Lower leg skin (tissue), 4 donors: Measurements from ENCODE around the gene C6orf118. TPM values are rescaled to one million over a fixed set of nuclear protein-coding genes. Genes with fewer than 3 reads are reported as not detected.

Experiments used
- DNase-seq, 2 donors: peaks; one replicate each; pipeline ENCODE4 v3.0.0-alpha.2; 2019; ENCODE audit warnings: low spot score in 2 of 2
- H3K4me3 ChIP-seq: fragments of 200-600 bp; sonication (generic); 2 replicates; pipeline ENCODE4 v1.5.1; 2017; ENCODE audit warnings: mild to moderate bottlenecking, low read depth; ENCODE audit not compliant: poor library complexity, severe bottlenecking
- POLR2A ChIP-seq, 2 donors: fragments of 450-650 bp; IDR thresholded peaks; one replicate each; pipeline ENCODE4 v1.6.1; 2016 to 2017; ENCODE audit warnings: antibody characterized with exemption in 2 of 2, mild to moderate bottlenecking in 1 of 2, moderate library complexity in 1 of 2
- WGBS, 2 donors: methylation state at CpG; one replicate each; pipeline ENCODE4 v1.1.5; 2018; 5-methylcytosine and 5-hydroxymethylcytosine counted together
- intact Hi-C: fragments of 100-400 bp; cut with DNase I; formaldehyde crosslinking; loops from one replicate; pipeline ENCODE4 v1.15.0; 2023; ENCODE audit warnings: low total_unique reads
- total RNA-seq, 4 donors: library from RNA; depleted of rRNA; stranded (reverse); fragments of >200 nt; gene quantifications; one replicate each; pipeline ENCODE4 v1.1.0, GENCODE V29; 2016
- TF ChIP-seq, protein P1 (sequence below), 3 donors: fragments of 450-650 bp; IDR thresholded peaks; one replicate each; pipeline ENCODE4 v1.5.1; 2016; ENCODE audit warnings: antibody characterized with exemption in 3 of 3, mild to moderate bottlenecking in 3 of 3, moderate library complexity in 2 of 3

Gene C6orf118
- total RNA-seq, 4 donors from 2014 or later = not detected

- TF ChIP-seq, protein P1, sequence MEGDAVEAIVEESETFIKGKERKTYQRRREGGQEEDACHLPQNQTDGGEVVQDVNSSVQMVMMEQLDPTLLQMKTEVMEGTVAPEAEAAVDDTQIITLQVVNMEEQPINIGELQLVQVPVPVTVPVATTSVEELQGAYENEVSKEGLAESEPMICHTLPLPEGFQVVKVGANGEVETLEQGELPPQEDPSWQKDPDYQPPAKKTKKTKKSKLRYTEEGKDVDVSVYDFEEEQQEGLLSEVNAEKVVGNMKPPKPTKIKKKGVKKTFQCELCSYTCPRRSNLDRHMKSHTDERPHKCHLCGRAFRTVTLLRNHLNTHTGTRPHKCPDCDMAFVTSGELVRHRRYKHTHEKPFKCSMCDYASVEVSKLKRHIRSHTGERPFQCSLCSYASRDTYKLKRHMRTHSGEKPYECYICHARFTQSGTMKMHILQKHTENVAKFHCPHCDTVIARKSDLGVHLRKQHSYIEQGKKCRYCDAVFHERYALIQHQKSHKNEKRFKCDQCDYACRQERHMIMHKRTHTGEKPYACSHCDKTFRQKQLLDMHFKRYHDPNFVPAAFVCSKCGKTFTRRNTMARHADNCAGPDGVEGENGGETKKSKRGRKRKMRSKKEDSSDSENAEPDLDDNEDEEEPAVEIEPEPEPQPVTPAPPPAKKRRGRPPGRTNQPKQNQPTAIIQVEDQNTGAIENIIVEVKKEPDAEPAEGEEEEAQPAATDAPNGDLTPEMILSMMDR (IDR thresholded peaks at IDR 0.05) = no peak
- TF ChIP-seq POLR2A (IDR thresholded peaks at IDR 0.05) = no peak
- WGBS, 2 donors = 78 to 82% methylated on average over 12 of the region's 12 CpGs
- intact Hi-C loops = no loop called here
- no peak for DNase-seq
- no peak overlapping the region for H3K4me3 ChIP-seq
These were observed 64.7 kb downstream of the C6orf118 start for GRCh38 chr6:165244524-165245247.

DNA sequence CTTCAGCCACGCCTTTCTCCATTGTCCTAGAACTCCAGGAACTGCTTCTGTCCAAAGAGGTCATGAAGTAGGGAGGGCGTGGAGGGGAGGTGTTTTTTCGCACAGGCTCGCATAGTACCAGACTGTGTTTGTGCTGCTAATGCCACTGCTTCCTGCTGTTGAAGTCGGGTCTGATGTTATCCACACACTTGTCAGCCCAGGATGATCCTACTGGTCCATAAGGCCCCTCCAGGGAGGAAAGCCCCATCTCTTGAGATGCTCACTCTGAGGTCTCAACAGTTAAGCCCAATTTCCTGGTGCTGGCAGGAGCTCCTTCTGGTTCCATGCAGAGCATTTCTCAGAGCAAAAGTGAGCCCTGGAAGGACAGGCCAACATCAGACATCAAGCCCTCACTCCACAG lies 65.6 kb downstream of the C6orf118 start:
- TF ChIP-seq, protein P1 (IDR thresholded peaks at IDR 0.05) = no peak
- TF ChIP-seq POLR2A (IDR thresholded peaks at IDR 0.05) = no peak
- DNase-seq = no peak
- 80 to 83% methylated on average over 5 of the region's 5 CpGs for WGBS, 2 donors
- intact Hi-C loops = no loop called here
- H3K4me3 ChIP-seq = no peak overlapping the region

- no peak for DNase-seq
- no peak overlapping the region for H3K4me3 ChIP-seq
- no peak for TF ChIP-seq POLR2A (IDR thresholded peaks at IDR 0.05)
- TF ChIP-seq, protein P1 (IDR thresholded peaks at IDR 0.05) = no peak
- intact Hi-C loops = no loop called here
- WGBS, 2 donors = 100% methylated on average over 1 of the region's 1 CpG
These were observed 73.1 kb downstream of the C6orf118 start for GRCh38 chr6:165236326-165236725.

GRCh38 chr6:165232731-165233488 lies 76.5 kb downstream of the C6orf118 start:
- intact Hi-C loops = no loop called here
- TF ChIP-seq, protein P1 (IDR thresholded peaks at IDR 0.05) = no peak
- TF ChIP-seq POLR2A (IDR thresholded peaks at IDR 0.05) = no peak
- H3K4me3 ChIP-seq = no peak overlapping the region
- DNase-seq = no peak
- WGBS, 2 donors = 63 to 72% methylated on average over 8 of the region's 8 CpGs

DNA sequence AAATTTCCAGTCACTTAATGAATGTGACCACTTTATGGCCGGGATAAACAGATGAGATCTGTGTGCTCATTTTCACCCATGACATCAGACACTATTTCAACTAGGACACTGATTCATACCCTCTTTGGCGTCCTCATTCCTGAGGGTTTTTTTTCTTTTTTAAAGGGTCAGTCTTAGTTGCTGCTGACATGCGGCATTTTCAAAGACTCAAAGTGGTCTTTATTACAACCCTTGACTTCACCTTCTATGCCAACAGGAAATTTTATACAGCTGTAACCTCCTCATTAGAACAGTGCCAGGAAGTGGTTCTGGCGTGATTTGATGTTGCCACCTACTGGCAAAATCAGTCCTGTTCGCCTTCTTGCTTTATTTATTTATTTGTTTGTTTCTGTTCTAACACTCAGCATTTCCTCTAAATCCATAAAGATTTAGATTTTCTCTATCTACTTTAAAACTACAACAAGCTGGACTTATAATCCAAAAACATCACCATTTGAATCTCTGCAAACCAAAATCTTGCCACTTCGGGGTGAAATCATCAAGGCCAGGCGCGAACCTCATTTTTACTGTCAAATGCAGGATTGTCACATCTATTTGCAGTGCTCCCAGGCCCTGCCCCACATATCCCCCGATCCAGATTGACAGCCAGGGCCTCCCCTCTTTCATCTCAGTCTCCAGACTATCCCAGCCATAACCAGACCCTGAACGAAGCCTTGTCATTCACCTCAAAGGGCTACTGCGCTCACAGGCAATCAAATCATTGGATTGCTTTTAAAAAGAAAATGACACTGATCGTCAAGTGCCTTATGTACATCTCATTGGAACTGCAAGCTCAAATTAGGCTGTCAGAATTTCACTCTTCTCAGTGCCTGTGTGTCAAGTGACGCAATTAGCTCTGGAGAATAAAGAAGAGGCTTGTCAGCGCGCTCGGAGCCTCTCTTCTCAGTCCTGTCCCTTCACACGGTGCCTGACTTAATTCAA lies 77.5 kb downstream of the C6orf118 start:
- TF ChIP-seq POLR2A (IDR thresholded peaks at IDR 0.05) = no peak
- TF ChIP-seq, protein P1 (IDR thresholded peaks at IDR 0.05) = no peak
- no peak for DNase-seq
- intact Hi-C loops = no loop called here
- 61 to 62% methylated on average over 17 of the region's 17 CpGs for WGBS, 2 donors
- no peak overlapping the region for H3K4me3 ChIP-seq
